Caco-2 (cell line): ENCODE data around the gene BOD1. TPM values are rescaled to one million over a fixed set of nuclear protein-coding genes. Genes with fewer than 3 reads are reported as not detected.

Source experiments
- BruUV-seq: library from RNA; stranded (reverse); fragments of 400-500 nt; replicated peaks from 2 replicates; lab custom pipeline; 2021; lab: Mats Ljungman, UMichigan
- CTCF ChIA-PET: fragments of 300-600 bp; sonication (Branson Sonifier 250); formaldehyde crosslinking; loops from one replicate; lab custom pipeline; 2022; ENCODE audit warnings: antibody characterized with exemption; lab: Charles Lee
- POLR2A ChIA-PET: fragments of 300-600 bp; sonication (Branson Sonifier 250); formaldehyde crosslinking; loops from one replicate; lab custom pipeline; 2022; ENCODE audit warnings: antibody characterized with exemption; lab: Charles Lee
- DNase-seq, 2 experiments: peaks; one replicate each; pipeline versions ENCODE4 v3.0.0 to v3.0.0-alpha.2; 2020 to 2022
- H3K27me3 ChIP-seq: replicated peaks from 2 replicates; pipeline ENCODE4 v1.6.0; 2011; ENCODE audit warnings: low read length; ENCODE audit not compliant: control insufficient read depth, insufficient read depth
- H3K36me3 ChIP-seq: 2 replicates; pipeline ENCODE4 v1.5.1; 2011; ENCODE audit warnings: low read length; ENCODE audit not compliant: control insufficient read depth, insufficient read depth
- H3K4me1 ChIP-seq: fragments of 250-450 bp; sonication (Bioruptor Pico); 2 replicates; pipeline ENCODE4 v1.5.1; 2020; ENCODE audit warnings: mild to moderate bottlenecking
- H3K4me3 ChIP-seq: 2 replicates; pipeline ENCODE4 v1.5.1; 2011; ENCODE audit warnings: low read depth, mild to moderate bottlenecking, control low read depth, low read length
- H3K9me3 ChIP-seq: fragments of 250-450 bp; sonication (Bioruptor Pico); 2 replicates; pipeline ENCODE4 v1.5.1; 2020; ENCODE audit warnings: mild to moderate bottlenecking, moderate library complexity
- H3K27ac Mint-ChIP-seq: one replicate; pipeline ENCODE4 v1.8.0; 2022; ENCODE audit warnings: mixed read lengths; ENCODE audit not compliant: unreplicated experiment
- H3K27me3 Mint-ChIP-seq: one replicate; pipeline ENCODE4 v1.8.0; 2022; ENCODE audit warnings: mixed read lengths; ENCODE audit not compliant: insufficient read depth, unreplicated experiment
- H3K36me3 Mint-ChIP-seq: one replicate; pipeline ENCODE4 v1.8.0; 2022; ENCODE audit warnings: mild to moderate bottlenecking, mixed read lengths; ENCODE audit not compliant: insufficient read depth, unreplicated experiment
- H3K4me1 Mint-ChIP-seq: one replicate; pipeline ENCODE4 v1.8.0; 2022; ENCODE audit warnings: low read depth, mixed read lengths; ENCODE audit not compliant: unreplicated experiment
- H3K4me3 Mint-ChIP-seq: one replicate; pipeline ENCODE4 v1.8.0; 2022; ENCODE audit warnings: mild to moderate bottlenecking, moderate library complexity, mixed read lengths; ENCODE audit not compliant: unreplicated experiment
- H3K9me3 Mint-ChIP-seq: one replicate; pipeline ENCODE4 v1.8.0; 2022; ENCODE audit warnings: mixed read lengths; ENCODE audit not compliant: unreplicated experiment
- intact Hi-C: fragments of 100-400 bp; cut with micrococcal nuclease; formaldehyde crosslinking; loops from one replicate; pipeline ENCODE4 v1.10.0; 2022; ENCODE audit not compliant: unreplicated experiment
- total RNA-seq: library from RNA; stranded (reverse); gene quantifications from 2 replicates; pipeline ENCODE4 v1.2.3, GENCODE V29; 2022
- TF ChIP-seq, protein P1 (sequence below), 2 experiments: fragments of 200-600 bp in 1 of 2; IDR thresholded peaks; 1 replicate in 1 of 2; 2 replicates in 1 of 2; pipeline versions ENCODE4 v1.5.1 to v1.8.0; 2011 to 2022; ENCODE audit warnings: antibody characterized with exemption in 1 of 2, control low read depth in 1 of 2, inconsistent platforms in 1 of 2, low read depth in 1 of 2, low read length in 1 of 2, mild to moderate bottlenecking in 1 of 2, moderate library complexity in 1 of 2; ENCODE audit not compliant: insufficient read depth in 1 of 2, severe bottlenecking in 1 of 2, unreplicated experiment in 1 of 2

BOD1 gene
- total RNA-seq, 1 experiment from 2014 or later = 120 TPM

- no peak overlapping the region for H3K27ac Mint-ChIP-seq
- BruUV-seq = no TSS peak
- intact Hi-C loops = no loop called here
Observed at GRCh38 chr5:173564106-173564505, 52.3 kb downstream of the BOD1 start.

GRCh38 chr5:173563246-173563645 lies 53.2 kb downstream of the BOD1 start:
- Histone ChIP-seq H3K4me1 (peaks cover 15% of the 10 kb centered on the region), H3K4me3 (no peak overlapping the region), H3K36me3 (no peaks in the 10 kb centered on the region; the same call in 1 of the 2 replicates), H3K27me3 (no peaks in the 10 kb centered on the region), H3K9me3 (peaks cover 12% of the 10 kb centered on the region)
- Mint-ChIP-seq H3K4me3 (no peak overlapping the region), H3K9me3 (peaks cover 44% of the 10 kb centered on the region), H3K27ac (no peak overlapping the region), H3K27me3 (no peaks in the 10 kb centered on the region), H3K36me3 (no peaks in the 10 kb centered on the region), H3K4me1 (peaks cover 11% of the 10 kb centered on the region)
- intact Hi-C loops = no loop called here
- ChIA-PET CTCF (no interaction called here), POLR2A (no interaction called here)
- DNase-seq = no peak
- BruUV-seq = no TSS peak
- TF ChIP-seq, protein P1, sequence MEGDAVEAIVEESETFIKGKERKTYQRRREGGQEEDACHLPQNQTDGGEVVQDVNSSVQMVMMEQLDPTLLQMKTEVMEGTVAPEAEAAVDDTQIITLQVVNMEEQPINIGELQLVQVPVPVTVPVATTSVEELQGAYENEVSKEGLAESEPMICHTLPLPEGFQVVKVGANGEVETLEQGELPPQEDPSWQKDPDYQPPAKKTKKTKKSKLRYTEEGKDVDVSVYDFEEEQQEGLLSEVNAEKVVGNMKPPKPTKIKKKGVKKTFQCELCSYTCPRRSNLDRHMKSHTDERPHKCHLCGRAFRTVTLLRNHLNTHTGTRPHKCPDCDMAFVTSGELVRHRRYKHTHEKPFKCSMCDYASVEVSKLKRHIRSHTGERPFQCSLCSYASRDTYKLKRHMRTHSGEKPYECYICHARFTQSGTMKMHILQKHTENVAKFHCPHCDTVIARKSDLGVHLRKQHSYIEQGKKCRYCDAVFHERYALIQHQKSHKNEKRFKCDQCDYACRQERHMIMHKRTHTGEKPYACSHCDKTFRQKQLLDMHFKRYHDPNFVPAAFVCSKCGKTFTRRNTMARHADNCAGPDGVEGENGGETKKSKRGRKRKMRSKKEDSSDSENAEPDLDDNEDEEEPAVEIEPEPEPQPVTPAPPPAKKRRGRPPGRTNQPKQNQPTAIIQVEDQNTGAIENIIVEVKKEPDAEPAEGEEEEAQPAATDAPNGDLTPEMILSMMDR (IDR thresholded peaks at IDR 0.05; ENCODE audit: insufficient read depth in 1 of 2, low read depth in 1 of 2, low read length in 1 of 2, severe bottlenecking in 1 of 2, unreplicated experiment in 1 of 2) = no peak

More at GRCh38 chr5:173564106-173564505, 52.3 kb downstream of the BOD1 start:
- TF ChIP-seq, protein P1 (IDR thresholded peaks at IDR 0.05; ENCODE audit: insufficient read depth in 1 of 2, low read depth in 1 of 2, low read length in 1 of 2, severe bottlenecking in 1 of 2, unreplicated experiment in 1 of 2) = no peak
- H3K4me1 ChIP-seq = peaks cover 10% of the 10 kb centered on the region
- H3K4me3 ChIP-seq = no peak overlapping the region
- ChIA-PET POLR2A (no interaction called here), CTCF (interaction anchor here (0.6 kb wide), 1 partner anchor 66 kb away, joined by 4 read pairs; no protein-coding TSS in a partner anchor)
- Mint-ChIP-seq H3K4me1 (peaks cover 11% of the 10 kb centered on the region), H3K36me3 (no peaks in the 10 kb centered on the region), H3K27me3 (no peaks in the 10 kb centered on the region), H3K9me3 (peaks cover 42% of the 10 kb centered on the region), H3K4me3 (no peak overlapping the region)
- no peaks in the 10 kb centered on the region for H3K27me3 ChIP-seq
- DNase-seq = no peak
- H3K36me3 ChIP-seq = no peaks in the 10 kb centered on the region
- peaks cover 12% of the 10 kb centered on the region; the same call in 1 of the 2 replicates for H3K9me3 ChIP-seq

DNA sequence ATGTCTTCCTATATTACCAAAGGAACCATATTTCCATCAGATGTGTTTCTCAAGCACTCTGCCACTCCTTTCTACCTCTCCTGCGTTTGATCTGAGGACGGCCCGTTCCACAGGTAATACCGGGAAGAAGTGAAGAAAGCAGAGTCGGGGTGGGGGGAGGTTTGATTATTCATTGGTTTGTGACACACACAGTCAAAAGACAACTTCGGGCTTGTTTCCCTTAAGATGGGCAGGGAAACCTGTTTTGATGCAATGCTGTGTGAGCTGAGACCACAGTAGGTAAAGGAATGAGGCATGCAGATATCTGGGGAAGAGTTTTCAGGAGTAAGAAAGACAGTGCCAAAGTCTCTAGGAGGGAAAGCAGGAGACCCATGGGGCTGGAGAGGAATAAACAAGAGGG lies 54.0 kb downstream of the BOD1 start:
- intact Hi-C loops = no loop called here
- H3K4me3 ChIP-seq = no peak overlapping the region
- no peaks in the 10 kb centered on the region for H3K27me3 ChIP-seq
- Mint-ChIP-seq H3K4me3 (no peak overlapping the region), H3K27ac (no peak overlapping the region), H3K4me1 (peaks cover 11% of the 10 kb centered on the region), H3K9me3 (peaks cover 44% of the 10 kb centered on the region), H3K36me3 (peaks cover 5% of the 10 kb centered on the region), H3K27me3 (no peaks in the 10 kb centered on the region)
- peaks cover 23% of the 10 kb centered on the region for H3K4me1 ChIP-seq
- TF ChIP-seq, protein P1 (IDR thresholded peaks at IDR 0.05; ENCODE audit: insufficient read depth in 1 of 2, low read depth in 1 of 2, low read length in 1 of 2, severe bottlenecking in 1 of 2, unreplicated experiment in 1 of 2) = no peak
- BruUV-seq = no TSS peak
- DNase-seq = no peak
- ChIA-PET POLR2A (no interaction called here), CTCF (no interaction called here)
- H3K36me3 ChIP-seq = no peaks in the 10 kb centered on the region; the same call in 1 of the 2 replicates
- peaks cover 8% of the 10 kb centered on the region for H3K9me3 ChIP-seq
